Frontal cortex (tissue), 4 donors: ENCODE results near the gene PLCH2. TPM values are rescaled to one million over a fixed set of nuclear protein-coding genes. Genes with fewer than 3 reads are reported as not detected.
A peak's percentile ranks its signal among the peaks of the same experiment; 100 is the strongest.

Experiments
- DNase-seq, 2 donors: peaks; one replicate each; pipeline ENCODE4 v3.0.0; 2012; ENCODE audit warnings: low spot score in 2 of 2
- FAIRE-seq: peaks from 2 replicates; lab custom pipeline; 2012; peaks lifted over from hg19 to GRCh38; lab: Jason Lieb, UNC
- total RNA-seq: library from RNA; depleted of rRNA; stranded (reverse); fragments of >200 nt; gene quantifications from one replicate; pipeline ENCODE4 v1.2.3, GENCODE V29; 2014
- donor health status: control.
- donor health status: control.
- donor health status: control.

PLCH2 gene
- total RNA-seq, 1 donor from 2014 or later, result 9.0 TPM

DNA sequence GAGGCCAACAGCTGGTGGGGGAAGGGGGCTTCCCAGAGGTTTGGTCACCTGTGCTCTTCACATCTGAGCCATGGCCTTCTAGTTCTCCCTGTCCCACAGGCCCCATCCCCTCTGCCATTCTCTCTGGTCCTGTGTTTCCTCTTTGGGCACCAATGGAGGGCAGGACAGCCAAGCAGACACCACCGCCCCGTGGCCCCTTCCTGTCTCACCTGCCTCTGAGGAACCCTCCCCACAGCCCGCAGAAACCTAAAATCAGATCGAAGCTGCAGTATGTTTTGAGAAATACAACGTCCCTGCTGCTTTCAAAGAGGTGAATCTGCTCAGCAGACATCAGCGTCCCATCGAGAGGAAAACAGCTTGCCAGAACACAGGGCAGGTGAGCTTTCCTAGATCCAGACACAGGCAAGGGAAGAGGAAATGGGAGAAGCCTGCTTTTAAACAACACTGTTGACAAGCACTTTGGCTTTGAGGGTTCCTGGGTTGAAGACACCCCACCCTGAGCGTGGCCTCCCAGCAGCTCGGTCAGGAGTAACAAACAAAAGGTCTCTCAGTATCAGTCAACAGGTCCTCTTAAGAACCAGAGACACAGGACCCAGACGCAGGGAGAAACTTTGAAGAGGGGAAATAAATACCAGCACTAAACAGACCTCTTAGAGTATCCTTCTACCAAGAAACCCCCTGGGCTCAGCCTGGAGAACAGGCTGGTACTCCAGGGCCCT, 48.0 kb downstream of the PLCH2 start:
- DNase-seq (no peak), FAIRE-seq (no peak)

DNA sequence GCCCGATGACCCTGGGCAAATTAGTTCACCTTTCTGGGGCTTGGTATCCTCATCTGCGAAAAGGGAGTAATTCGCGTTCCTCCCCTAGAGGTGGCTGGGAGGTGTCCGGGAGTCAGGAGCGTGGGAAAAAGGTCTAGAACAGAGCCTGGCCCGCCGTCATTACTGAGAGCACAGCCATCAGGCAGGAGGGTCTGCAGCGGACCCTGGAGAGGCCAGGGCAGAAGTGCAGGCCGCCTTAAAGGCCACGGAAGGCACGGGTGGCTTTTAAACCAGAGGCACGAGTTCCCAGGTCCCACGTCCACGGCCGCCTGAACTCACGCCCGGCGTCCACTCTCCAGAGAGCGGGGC, 49.5 kb downstream of the PLCH2 start:
- no peak for DNase-seq
- no peak for FAIRE-seq

DNA sequence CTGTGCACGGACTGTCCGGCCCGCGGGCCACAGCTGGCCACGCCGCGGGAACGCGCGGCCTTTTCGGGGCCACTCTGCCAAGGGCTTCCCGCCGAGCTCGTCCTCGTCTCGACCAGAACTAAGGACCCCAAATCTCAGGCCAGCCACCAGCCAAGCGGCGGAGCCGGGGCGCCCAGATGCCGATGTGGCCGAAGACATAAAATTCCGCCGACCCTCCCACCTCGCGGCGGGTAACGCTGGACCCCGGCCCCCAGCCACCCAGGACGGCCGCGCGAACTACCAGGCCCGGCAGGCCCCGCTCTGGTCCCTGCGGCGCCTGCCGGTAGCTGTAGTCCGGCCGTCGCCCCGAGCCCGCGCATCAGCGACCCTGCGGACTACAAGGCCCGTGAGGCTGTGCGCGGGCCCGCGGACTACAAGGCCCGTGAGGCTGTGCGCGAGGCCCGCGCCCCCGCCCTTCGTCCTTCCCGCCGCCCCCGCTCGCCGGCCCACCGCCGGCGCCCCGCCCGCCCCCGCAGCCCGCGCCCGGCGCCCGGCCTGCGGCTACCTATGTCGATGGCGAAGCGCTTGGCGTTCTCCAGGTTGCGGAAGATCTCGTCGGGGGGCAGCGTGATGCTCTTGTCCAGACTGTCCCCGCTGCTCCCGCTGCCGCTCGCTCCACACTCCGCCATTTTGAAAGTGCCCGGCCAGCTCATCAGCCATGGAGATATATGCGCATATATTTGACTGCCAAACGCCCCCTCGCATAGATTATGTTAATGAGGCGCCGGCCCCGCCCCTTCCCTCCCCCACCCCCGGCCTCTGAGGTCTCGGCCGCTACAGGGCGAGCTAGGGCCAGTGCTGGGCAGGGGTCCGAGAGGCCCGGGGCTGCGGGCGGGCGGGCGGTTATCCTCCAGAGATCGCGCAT, 50.1 kb downstream of the PLCH2 start, which contains the start of gene PANK4:
Gene PANK4, minus strand, starts transcription at position 677 of the 904 bp plus-strand sequence. Its CDS starts 9 bp downstream, at position 668.
- FAIRE-seq (no peak), DNase-seq (peak; percentile 91 to 96)

DNA sequence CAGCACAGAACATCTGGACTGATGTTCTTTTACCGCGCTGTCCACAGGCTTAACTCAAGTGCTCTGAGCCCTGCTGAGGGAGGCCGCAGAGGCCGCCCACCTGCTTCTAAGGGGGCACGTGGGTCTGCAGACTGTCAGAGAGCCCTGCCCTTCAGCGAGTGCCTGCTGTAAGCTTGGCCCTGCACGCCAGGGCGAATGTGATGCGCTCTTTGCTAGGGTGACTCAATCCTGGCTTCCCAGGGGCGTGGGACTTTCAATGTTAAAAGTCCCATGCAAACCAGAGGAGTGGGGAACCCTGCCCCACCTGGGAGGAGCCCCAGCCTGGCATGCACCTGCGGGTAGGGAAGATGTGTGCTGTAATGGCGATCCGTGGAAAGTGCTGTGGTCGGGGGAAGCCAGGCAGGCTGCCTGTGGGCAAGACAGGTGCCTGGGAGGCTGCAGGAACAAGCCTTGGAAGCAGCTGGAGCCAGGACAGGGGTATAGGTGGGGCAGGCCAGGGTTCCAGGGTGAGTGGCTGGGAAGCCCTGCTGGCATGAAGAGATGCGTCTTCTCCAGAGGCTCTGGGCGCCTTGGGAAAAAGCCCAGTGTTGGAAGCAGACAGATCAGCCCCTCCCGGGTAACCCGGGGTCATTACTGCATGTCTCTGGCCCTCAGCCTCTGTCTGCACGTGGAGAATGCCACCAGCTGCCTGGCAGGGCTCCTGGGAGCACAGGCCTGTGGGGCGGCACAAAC, 50.9 kb downstream of the PLCH2 start:
- DNase-seq (peak; percentile 68 to 84), FAIRE-seq (no peak)

DNA sequence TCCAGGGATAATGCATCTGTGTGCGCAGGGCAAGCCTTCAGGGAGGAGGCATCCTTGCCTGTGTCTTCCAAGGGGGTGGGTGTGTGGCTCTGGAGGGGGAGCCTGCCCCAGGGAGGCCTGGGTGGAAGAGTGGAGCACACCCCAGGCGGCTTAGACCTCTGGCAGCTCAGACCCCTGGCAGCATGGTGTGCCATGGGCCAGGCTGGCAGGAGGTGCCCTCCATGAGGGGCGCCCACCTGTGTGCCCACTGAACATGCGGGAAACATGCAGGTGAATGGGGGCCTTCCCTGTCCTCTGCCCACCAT, 51.4 kb downstream of the PLCH2 start:
- DNase-seq (no peak), FAIRE-seq (no peak)

DNA sequence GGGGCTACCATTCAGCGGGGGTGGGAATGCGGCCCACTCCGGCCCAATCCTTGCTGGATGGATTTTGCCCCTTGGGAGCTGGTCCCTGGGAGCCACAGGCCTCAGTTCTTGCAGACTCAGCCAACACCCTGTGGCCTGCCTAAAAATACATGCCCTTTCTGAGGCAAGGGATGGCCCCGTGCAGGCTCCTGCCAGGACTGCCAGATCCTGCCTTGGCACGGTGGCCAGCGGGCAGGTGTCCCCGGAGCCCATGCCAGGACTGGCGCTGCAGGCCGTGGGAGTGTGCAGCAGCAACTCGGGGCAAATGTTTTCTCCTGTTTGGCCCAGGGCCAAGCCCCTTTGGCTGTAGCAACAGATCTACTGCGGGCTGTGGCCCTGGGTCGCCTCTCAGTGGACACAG, 51.9 kb downstream of the PLCH2 start:
- DNase-seq (no peak), FAIRE-seq (no peak)

DNA sequence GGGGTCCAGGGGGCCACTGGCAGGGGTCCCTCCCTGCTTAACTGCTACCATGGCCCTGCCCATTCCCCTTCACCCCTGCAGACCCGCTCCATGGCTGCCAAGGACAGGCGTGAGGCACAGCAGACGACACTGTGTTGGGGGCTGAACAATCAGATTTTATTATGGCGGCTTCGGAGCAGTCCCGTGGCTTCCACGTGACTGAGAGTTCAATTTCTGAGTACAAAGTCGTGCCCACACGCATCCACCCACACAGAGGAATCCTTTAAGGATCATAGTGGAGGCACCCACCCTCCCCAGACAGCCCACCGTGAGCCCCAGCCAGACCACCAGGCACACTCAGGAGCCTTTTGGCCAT, 52.5 kb downstream of the PLCH2 start:
- DNase-seq (no peak), FAIRE-seq (no peak)

DNA sequence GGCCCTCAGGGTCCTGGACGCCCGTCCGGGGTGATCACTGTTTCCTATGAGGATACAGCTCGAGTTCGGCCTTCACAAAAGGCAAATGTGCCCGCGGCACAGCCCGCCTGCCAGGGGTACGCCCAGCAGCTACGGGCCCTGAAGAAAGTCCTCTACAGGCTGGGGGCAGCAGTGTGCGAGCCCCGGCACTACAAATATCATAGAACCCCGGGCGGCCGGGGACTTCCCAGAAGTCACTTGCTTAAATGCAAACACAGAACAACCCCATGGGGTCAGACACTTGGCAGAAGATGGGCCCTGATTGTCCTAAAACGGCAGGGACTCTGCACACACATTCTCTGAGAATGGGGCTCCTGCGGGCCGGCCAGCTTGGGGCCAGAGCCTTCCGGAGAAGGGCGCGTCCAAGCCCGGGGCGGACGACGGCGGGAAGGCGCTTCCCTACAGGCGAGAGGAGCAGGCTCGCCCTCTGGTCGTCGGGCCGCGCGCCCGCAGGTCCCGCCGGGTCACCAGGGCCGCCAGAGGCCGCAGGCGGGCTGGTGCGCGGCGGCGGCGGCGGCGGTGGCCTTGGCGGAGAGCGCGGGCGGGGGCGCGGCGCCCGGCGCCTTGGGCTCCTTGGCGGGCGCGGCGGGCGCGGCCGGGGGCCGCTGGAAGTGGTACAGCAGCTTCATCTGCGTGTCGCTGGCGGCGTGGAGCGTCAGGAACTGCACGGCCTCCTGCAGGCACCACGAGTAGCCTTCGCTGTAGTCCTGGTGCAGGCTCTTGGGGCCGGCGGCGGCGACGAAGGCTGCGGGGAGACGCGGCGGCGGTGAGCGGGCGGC, 53.1 kb downstream of the PLCH2 start:
- DNase-seq, result no peak
- no peak for FAIRE-seq

DNA sequence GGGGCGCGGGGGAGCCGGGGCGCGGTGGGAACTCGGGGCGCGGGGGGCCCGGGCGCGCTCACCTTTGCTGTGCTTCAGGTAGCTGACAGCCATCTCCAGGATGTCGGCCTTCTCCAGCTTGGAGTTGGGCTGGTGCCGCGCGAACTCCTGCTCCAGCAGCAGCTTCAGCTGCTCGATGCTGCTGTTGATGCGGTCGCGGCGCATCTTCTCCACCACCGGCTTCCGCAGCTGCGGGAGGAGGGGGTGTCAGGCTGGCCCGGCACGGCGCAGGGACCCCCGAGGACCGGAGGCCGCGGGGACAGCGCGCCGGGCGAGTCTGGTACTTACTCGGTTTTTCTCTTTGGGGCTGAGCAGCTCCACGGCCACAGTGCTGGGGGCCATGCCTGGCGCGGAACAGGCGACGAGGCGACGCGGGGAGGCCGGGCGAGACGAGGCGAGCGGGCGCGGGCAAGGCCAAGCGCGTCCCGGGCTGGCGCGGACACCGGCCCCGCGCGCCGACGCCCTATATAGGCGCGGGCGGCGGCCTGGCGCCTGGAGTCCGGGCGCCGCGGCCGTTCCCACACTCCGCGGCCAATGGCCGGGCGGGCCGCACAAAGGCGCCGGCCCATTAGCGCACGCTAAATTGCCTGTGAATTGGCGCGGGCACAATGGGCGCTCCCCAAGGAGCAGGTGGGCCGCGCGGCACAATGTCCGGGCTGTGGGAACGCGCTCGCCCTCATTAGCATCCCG, 53.9 kb downstream of the PLCH2 start, which contains the start of gene HES5:
Gene HES5, minus strand, starts transcription at position 480 of the 729 bp plus-strand sequence. Its CDS starts 99 bp downstream, at position 381.
- FAIRE-seq, result no peak

DNA sequence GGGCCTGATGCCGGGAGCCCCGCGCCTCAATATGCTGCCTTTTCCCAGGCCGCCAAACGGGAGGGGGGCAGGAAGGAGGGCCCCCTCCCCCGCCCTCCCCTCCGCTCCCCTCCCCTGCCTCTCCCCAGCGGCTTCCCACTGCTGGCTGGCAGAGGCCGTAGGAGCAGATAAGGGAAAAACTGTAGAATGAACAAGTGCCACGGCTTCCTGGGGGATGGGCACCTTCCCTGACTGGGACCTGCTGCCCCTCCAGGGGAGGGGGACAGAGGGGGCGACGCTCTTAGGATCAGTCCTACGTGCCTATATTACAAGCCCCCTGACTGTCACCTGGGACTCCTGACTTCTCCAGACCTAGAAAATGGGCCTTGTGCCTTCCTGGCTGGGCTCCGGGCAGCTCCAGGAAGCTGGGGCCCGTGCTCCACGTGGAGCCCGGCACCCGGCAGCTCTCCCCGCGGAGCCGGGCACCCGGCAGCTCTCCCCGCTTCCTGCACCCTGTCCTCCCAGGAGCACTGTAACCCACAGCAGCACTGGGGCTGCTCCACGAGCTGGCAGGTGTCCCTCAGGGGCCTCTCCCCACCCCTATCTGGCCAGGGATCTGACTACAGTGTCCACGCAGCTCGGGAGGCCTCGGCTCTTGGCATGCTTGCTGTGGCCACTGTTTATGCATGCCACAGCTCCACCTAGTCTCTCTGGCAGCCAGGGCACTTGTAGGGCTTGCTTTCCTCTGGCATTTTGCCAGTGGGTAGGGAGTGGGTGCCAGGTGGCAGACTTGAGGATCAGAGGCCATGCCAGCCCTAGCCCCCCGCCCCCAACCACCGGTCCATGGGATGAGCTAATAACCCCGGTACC, 54.6 kb downstream of the PLCH2 start:
- no peak for FAIRE-seq

More for the DNA sequence above, 53.9 kb downstream of the PLCH2 start, which contains the start of gene HES5:
- peak in 1 of 2 donors; percentile 69 for DNase-seq

DNA sequence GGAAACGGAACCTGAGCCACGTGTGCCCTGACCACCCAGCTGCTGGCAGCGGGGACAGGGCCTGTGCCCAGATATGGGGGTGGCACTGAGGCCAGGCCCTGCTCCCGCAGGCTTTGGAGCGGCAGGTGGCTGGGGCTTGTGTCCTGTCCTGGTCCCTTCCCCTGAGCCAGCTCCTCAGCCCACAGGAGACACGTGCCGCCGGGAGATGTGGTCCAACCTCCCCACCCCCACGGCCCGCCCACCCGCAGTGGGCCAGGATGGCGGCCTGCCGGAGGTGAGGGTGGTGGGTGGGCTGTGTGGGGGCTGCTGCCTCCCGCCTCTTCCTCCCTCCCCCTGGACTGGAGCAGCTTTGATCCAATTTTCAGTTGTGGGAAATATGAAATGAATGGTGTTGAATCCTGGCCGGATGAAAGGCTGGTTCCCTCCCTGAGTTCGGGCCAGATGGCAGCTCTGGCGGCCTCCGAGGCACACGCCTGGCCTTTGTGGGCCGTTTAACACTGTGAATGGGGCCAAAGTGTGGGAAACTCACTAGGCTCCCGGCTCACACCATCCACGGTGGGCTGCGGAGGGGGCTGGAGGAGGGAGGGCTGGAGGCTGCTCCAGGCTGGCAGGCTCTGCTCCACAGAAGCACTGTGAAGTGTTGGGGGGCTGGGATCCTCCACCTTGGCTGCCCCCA, 56.5 kb downstream of the PLCH2 start:
- no peak for DNase-seq
- no peak for FAIRE-seq

More for the DNA sequence above, 54.6 kb downstream of the PLCH2 start:
- no peak for DNase-seq

DNA sequence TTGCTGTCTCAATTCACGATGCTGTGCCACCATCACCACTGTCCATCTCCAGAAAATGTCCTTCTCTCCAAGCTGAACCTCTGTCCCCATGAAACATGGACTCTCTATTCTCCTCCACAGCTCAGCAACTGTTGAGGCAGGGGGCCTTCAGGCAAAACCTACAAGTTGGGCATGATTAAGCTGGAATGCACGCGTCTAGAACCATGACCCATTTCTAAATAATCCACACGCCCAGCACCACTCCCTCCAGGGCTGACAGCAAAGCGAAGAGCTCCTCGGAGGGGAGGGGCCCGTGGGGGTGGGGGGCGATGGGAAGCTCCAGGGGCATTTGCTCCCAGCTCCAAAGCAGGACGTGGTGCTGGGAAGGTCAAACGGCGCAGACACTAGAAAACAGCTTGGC, 57.3 kb downstream of the PLCH2 start:
- FAIRE-seq (no peak), DNase-seq (no peak)

DNA sequence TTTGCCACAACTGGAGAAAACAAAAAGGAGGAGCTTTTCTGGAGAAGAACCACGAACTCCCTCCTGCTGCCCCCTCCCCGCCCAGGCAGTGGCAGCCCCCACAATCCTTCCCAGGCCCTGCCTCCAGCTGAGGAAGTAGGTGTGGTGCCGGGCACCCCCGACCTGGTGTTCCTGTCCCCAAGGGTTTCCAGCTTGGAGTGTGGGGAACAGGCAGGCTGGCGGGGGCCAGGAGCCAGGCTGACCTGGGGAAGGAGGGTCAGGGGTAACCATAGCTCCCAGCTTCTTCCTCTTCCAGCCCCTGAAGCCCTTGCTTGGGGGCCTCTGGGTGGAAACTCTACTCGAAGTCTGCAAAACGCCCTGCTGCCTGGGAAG, 58.2 kb downstream of the PLCH2 start:
- FAIRE-seq (no peak), DNase-seq (no peak)

DNA sequence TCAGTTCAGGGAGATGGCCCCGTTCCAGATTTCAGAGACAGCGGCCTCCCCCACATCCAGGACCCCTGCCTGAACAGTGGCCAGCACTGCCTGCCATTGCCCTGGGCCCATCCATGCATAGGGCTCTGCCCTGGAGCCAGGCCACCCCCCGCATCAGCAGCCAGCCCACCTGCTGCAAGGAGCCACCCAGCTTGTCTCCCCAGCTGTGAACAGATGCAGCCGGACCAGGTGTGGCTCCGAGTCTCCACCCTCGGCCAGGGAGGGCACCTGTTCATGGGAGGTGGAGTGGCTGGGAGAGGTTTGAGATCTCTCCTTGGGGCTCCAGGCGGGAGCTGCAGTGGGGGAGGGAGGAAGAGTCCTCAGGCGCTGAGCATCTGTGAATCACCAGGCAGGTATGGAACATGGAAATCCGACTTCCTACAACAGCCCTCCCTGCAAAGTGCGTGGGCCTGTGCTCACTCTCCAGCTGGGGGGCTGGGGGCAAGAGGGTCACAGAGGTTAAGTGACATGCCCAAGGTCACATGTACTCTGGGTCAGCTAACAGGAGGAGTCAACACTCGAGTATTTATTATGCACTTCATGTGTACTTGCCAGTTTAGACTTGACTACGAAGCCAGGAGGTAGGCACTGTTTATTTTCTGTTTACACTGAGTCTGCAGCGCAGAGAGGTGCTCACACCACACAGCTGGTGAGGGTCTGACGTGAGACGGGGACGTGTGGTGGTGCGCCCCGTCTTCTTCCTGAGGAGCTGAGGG, 58.8 kb downstream of the PLCH2 start:
- FAIRE-seq, result no peak

DNA sequence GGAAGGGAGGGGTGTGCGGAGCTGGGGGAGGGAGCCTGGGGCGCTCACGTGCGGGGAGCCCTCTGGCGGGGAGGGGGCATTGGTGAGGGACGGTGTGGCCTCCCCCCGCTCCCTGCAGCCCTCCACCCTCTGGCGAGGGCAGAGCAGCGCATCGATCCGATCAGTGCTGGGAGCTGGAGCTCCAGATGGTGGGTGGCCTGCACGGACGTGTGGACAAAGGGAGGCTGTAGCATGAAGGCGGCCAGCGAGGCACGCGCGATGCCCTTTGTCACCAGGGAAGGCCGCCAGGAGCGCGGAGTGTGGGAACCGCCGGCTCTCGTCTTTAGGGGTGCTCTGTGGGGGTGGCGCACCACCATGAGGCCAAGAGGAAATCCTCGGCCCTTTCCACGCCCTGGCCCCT, 59.4 kb downstream of the PLCH2 start:
- DNase-seq (no peak), FAIRE-seq (no peak)

More for the DNA sequence above, 58.8 kb downstream of the PLCH2 start:
- DNase-seq, result no peak

DNA sequence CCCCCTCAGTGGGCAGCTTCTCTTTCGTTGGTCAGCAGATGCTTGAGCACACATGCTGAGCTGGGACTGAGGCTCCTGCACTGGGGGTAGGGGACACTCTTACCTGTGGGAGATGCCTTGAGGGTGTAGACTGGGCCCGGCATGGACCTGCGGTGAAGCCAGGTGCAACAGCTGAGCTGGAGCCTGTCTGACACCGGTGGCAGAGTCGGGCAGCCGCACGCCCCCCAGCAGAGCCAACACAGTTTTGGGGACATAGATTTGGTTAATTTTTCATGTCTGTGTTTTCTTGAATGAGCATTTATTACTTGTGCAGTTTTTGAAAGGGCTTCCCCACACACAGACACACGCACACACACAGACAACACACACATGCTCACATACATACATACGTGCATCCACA, 59.9 kb downstream of the PLCH2 start:
- FAIRE-seq (no peak), DNase-seq (no peak)

DNA sequence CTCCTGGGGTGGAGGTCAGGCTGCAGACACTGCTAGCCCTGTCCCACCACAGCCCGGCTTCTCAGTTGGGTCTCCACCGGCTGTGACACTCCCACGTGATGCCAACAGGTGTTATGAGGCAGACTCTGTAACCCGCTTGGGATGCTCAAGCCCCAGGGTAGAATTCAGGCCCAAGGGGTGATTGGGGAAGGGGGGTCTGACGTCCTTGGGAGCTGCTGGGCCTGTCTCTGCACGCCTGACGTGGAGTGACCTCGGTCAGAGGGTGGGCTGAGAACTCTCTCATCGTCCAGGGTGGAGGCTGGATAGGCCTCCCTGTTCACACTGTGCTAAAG, 61.7 kb downstream of the PLCH2 start:
- DNase-seq (no peak), FAIRE-seq (no peak)
